Smooth muscle cell (in vitro differentiated cells): Measurements from ENCODE around the gene ANAPC15. TPM values are rescaled to one million over a fixed set of nuclear protein-coding genes. Genes with fewer than 3 reads are reported as not detected.
A peak's percentile ranks its signal among the peaks of the same experiment; 100 is the strongest.

Source experiments
- DNase-seq: peaks from one replicate; lab custom pipeline; 2025; ENCODE audit not compliant: unreplicated experiment; lab: John Stamatoyannopoulos, UW
- H2AFZ ChIP-seq: fragments of 200-600 bp; sonication (generic); 2 replicates; pipeline ENCODE4 v1.6.0; 2016; ENCODE audit warnings: antibody characterized with exemption, low read depth, mild to moderate bottlenecking
- H3F3A ChIP-seq: fragments of 200-600 bp; sonication (generic); 2 replicates; pipeline ENCODE4 v1.6.0; 2017; ENCODE audit warnings: antibody characterized with exemption, low read depth
- H3K27ac ChIP-seq: fragments of 200-600 bp; sonication (generic); 2 replicates; pipeline ENCODE4 v1.5.1; 2016; ENCODE audit warnings: low read depth, mild to moderate bottlenecking
- H3K27me3 ChIP-seq: fragments of 200-600 bp; sonication (generic); 2 replicates; pipeline ENCODE4 v1.6.1; 2016; ENCODE audit warnings: low read depth, mild to moderate bottlenecking
- H3K36me3 ChIP-seq: fragments of 200-600 bp; sonication (generic); 2 replicates; pipeline ENCODE4 v1.5.1; 2016; ENCODE audit warnings: low read depth
- H3K4me1 ChIP-seq: fragments of 200-600 bp; sonication (generic); 2 replicates; pipeline ENCODE4 v1.5.1; 2016; ENCODE audit warnings: low read depth
- H3K4me2 ChIP-seq: fragments of 200-600 bp; sonication (generic); 2 replicates; pipeline ENCODE4 v1.6.0; 2016; ENCODE audit warnings: mild to moderate bottlenecking
- H3K4me3 ChIP-seq: fragments of 200-600 bp; sonication (generic); 2 replicates; pipeline ENCODE4 v1.5.1; 2016; ENCODE audit warnings: mild to moderate bottlenecking
- H3K79me2 ChIP-seq: fragments of 200-600 bp; sonication (generic); 2 replicates; pipeline ENCODE4 v1.6.0; 2016; ENCODE audit warnings: low read depth, mild to moderate bottlenecking
- H3K9ac ChIP-seq: fragments of 200-600 bp; sonication (generic); 2 replicates; pipeline ENCODE4 v1.6.0; 2016; ENCODE audit warnings: low read depth
- H3K9me3 ChIP-seq: fragments of 200-600 bp; sonication (generic); replicated peaks from 2 replicates; pipeline ENCODE4 v1.5.1; 2016; ENCODE audit warnings: low read depth
- H4K20me1 ChIP-seq: fragments of 200-600 bp; sonication (generic); 2 replicates; pipeline ENCODE4 v1.6.0; 2016; ENCODE audit warnings: low read depth
- CTCF ChIP-seq: fragments of 200-600 bp; sonication (generic); IDR thresholded peaks from 2 replicates; pipeline ENCODE4 v1.5.1; 2017; ENCODE audit warnings: borderline replicate concordance, mild to moderate bottlenecking, antibody characterized with exemption; ENCODE audit not compliant: insufficient read depth, poor library complexity, severe bottlenecking
- WGBS: methylation state at CpG from one replicate; pipeline ENCODE4 v1.1.7; 2016; ENCODE audit warnings: low lambda C conversion rate; 5-methylcytosine and 5-hydroxymethylcytosine counted together
- polyA plus RNA-seq: library from polyadenylated mRNA; unstranded; fragments of >200 nt; fragmentation: Nextera tagmentation; extraction: Ambion mirVana; gene quantifications from 2 replicates; pipeline ENCODE4 v1.2.1, GENCODE V29; 2016
- total RNA-seq: library from RNA; depleted of rRNA; stranded (reverse); fragments of >200 nt; gene quantifications from 2 replicates; pipeline ENCODE4 v1.2.3, GENCODE V29; 2014

ANAPC15 gene
- total and polyA plus RNA-seq, 2 experiments from 2014 or later = 12.2 to 51.9 TPM

DNA sequence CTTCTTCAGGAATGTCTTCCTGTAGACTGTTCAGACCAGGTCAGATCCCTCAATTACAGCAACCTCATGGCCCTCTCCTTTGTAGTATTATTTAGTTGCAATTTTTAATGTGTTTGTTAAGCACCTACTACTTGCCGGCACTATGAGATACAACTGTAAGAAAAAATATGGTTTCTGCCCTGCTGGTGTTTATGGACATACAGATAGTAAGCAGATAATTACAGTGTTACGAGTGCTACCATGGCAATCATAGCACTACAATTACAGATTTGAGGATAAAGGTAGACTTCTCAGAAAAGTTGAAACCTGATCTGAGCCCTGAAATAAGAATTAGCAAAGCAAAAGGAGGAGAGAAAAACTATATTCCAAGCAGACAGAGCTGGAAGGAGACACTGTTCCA lies 29.1 kb downstream of the ANAPC15 start:
- H3K4me2 ChIP-seq = no peak overlapping the region
- no peaks in the 10 kb centered on the region for H3F3A ChIP-seq
- H3K27ac ChIP-seq = peak overlapping the region; percentile 36
- no peak overlapping the region for H3K9ac ChIP-seq
- no peak for TF ChIP-seq CTCF
- H3K36me3 ChIP-seq = no peaks in the 10 kb centered on the region
- H3K4me3 ChIP-seq = no peak overlapping the region
- DNase-seq = no peak
- WGBS = 90% methylated on average over 2 of the region's 2 CpGs
- no peaks in the 10 kb centered on the region for H4K20me1 ChIP-seq
- H3K4me1 ChIP-seq = peaks cover 4% of the 10 kb centered on the region
- peaks cover 11% of the 10 kb centered on the region for H3K79me2 ChIP-seq
- H3K9me3 ChIP-seq = no peaks in the 10 kb centered on the region
- H3K27me3 ChIP-seq = no peaks in the 10 kb centered on the region
- no peak overlapping the region for H2AFZ ChIP-seq

DNA sequence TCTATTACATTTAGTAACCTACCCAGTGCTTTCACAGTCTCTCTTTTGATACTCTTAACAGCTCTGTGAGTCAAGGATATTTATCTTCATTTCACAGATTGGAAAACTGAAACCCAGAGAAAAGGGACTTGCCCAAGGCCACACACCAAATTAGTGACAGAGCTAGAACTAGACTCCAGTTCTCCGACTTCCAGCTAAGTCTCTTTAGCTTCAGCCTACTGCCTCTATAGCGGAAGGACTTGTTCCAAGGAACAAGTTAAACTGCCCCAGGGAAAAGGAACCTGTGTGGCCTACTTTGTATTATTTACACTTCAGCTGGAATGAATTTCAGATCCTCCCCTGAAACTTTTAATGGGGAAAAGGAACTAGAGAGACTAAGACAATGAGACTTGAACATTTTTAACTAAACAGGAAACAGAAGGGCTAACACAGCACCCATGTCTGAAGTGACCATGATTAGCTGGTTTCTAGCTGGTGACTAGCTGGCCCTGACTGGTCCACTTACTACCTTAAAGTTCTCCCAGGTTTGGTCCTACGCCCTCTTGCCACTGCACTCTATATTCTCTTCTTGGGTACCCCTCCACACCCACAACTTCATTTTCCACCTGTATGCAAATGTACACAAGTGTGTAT lies 30.6 kb downstream of the ANAPC15 start:
- Histone ChIP-seq H3F3A (peaks cover 3% of the 10 kb centered on the region), H3K4me1 (peaks cover 10% of the 10 kb centered on the region), H3K4me2 (no peak overlapping the region), H3K79me2 (peaks cover 26% of the 10 kb centered on the region), H4K20me1 (no peaks in the 10 kb centered on the region), H3K9me3 (no peaks in the 10 kb centered on the region), H3K27ac (peak overlapping the region; percentile 92), H3K27me3 (no peaks in the 10 kb centered on the region), H3K36me3 (no peaks in the 10 kb centered on the region), H3K9ac (peak overlapping the region; percentile 27), H2AFZ (no peak overlapping the region), H3K4me3 (no peak overlapping the region)
- no peak for TF ChIP-seq CTCF
- 83% methylated on average over 3 of the region's 3 CpGs for WGBS
- no peak for DNase-seq

DNA sequence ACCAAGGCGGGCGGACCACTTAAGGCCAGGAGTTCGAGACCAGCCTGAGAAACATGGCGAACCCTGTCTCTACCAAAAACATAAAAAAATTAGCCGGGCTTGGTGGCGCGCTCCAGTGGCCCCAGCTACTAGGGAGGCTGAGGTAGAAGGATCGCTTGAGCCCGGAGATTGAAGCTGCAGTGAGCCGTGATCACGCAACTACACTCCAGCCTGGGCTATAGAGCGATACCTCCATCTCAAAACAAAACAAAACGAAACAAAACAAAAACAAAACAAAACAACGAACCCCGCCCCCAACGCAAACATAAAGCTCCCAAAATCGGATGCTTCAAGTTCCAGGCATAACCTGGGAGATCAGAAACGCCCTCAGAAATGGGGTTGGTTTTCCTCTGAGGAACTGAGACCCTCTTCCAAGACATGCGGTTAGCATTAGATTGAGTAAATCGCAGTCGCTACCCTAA lies 31.3 kb downstream of the ANAPC15 start:
- Histone ChIP-seq H3K4me1 (peaks cover 11% of the 10 kb centered on the region), H3K36me3 (no peaks in the 10 kb centered on the region), H3K27ac (peak overlapping the region; percentile 92), H3F3A (peaks cover 9% of the 10 kb centered on the region), H3K9me3 (no peaks in the 10 kb centered on the region), H3K9ac (peak overlapping the region; percentile 87), H3K4me2 (peak overlapping the region; percentile 88), H3K27me3 (no peaks in the 10 kb centered on the region), H3K79me2 (peaks cover 33% of the 10 kb centered on the region), H2AFZ (peak overlapping the region; percentile 64), H3K4me3 (peak overlapping the region; percentile 82), H4K20me1 (no peaks in the 10 kb centered on the region)
- TF ChIP-seq CTCF = no peak
- DNase-seq = no peak
- WGBS = 82% methylated on average over 21 of the region's 21 CpGs
